SU-DHL-6 (cell line): ENCODE results near the gene IGLL5.

Source experiments
- H2AFZ ChIP-seq: fragments of 200-600 bp; sonication (generic); 2 replicates; pipeline ENCODE4 v1.6.1; 2014; ENCODE audit warnings: low read depth, mild to moderate bottlenecking, moderate library complexity, mixed read lengths, antibody characterized with exemption, low read length; ENCODE audit not compliant: severe bottlenecking
- H3F3A ChIP-seq: fragments of 200-600 bp; shearing (Covaris generic); 2 replicates; pipeline ENCODE4 v1.6.0; 2016; ENCODE audit warnings: antibody characterized with exemption, mild to moderate bottlenecking; ENCODE audit not compliant: insufficient read depth
- H3K27ac ChIP-seq: fragments of 200-600 bp; sonication (generic); 2 replicates; pipeline ENCODE4 v1.5.1; 2016; ENCODE audit warnings: low read depth, mild to moderate bottlenecking, low read length, moderate library complexity, mixed read lengths
- H3K27me3 ChIP-seq: fragments of 200-600 bp; sonication (generic), shearing (Covaris generic); 2 replicates; pipeline ENCODE4 v1.6.0; 2014; ENCODE audit warnings: mild to moderate bottlenecking, low read length
- H3K36me3 ChIP-seq: fragments of 200-600 bp; sonication (generic); 2 replicates; pipeline ENCODE4 v1.6.1; 2014; ENCODE audit warnings: mild to moderate bottlenecking, low read length, mixed read lengths
- H3K4me2 ChIP-seq: fragments of 300-600, 200-600 bp; shearing (Covaris generic), sonication (generic); 2 replicates; pipeline ENCODE4 v1.6.0; 2014; ENCODE audit warnings: low read length, low read depth, mild to moderate bottlenecking; ENCODE audit not compliant: poor library complexity, severe bottlenecking
- H3K4me3 ChIP-seq: fragments of 200-600 bp; sonication (generic); 2 replicates; pipeline ENCODE4 v1.5.1; 2014; ENCODE audit warnings: antibody characterized with exemption, low read length, mild to moderate bottlenecking, mixed read lengths; ENCODE audit not compliant: insufficient read depth, poor library complexity, severe bottlenecking
- H3K79me2 ChIP-seq: fragments of 200-600 bp; sonication (generic); 2 replicates; pipeline ENCODE4 v1.6.1; 2014; ENCODE audit warnings: mild to moderate bottlenecking, low read length, moderate library complexity; ENCODE audit not compliant: insufficient read depth
- H3K9ac ChIP-seq: fragments of 200-600 bp; sonication (generic); 2 replicates; pipeline ENCODE4 v1.7.0; 2014; ENCODE audit warnings: mild to moderate bottlenecking, low read length
- H3K9me2 ChIP-seq: fragments of 200-600 bp; sonication (generic); replicated peaks from 2 replicates; pipeline ENCODE4 v1.6.1; 2014; ENCODE audit warnings: low read length; ENCODE audit not compliant: insufficient read depth
- H3K9me3 ChIP-seq: fragments of 200-600 bp; sonication (generic); 2 replicates; pipeline ENCODE4 v1.6.1; 2014; ENCODE audit warnings: low read length, mixed read lengths; ENCODE audit not compliant: insufficient read depth
- H4K20me1 ChIP-seq: fragments of 200-600 bp; sonication (generic); 2 replicates; pipeline ENCODE4 v1.6.1; 2014; ENCODE audit warnings: low read depth, mild to moderate bottlenecking, antibody characterized with exemption, low read length, moderate library complexity, mixed read lengths
- EZH2phosphoT487 ChIP-seq: fragments of 200-600 bp; sonication (generic), shearing (Covaris generic); conservative IDR thresholded peaks from 2 replicates; pipeline ENCODE4 v1.6.1; 2018; ENCODE audit warnings: mild to moderate bottlenecking, antibody characterized with exemption, low read length, moderate library complexity, mixed read lengths
- TF ChIP-seq, protein P1 (sequence below): fragments of 200-600 bp; sonication (generic); IDR thresholded peaks from one replicate; pipeline ENCODE4 v1.5.1; 2017; ENCODE audit warnings: antibody characterized with exemption, mild to moderate bottlenecking, low read length, moderate library complexity; ENCODE audit not compliant: insufficient read depth, poor library complexity, severe bottlenecking

Gene IGLL5

DNA sequence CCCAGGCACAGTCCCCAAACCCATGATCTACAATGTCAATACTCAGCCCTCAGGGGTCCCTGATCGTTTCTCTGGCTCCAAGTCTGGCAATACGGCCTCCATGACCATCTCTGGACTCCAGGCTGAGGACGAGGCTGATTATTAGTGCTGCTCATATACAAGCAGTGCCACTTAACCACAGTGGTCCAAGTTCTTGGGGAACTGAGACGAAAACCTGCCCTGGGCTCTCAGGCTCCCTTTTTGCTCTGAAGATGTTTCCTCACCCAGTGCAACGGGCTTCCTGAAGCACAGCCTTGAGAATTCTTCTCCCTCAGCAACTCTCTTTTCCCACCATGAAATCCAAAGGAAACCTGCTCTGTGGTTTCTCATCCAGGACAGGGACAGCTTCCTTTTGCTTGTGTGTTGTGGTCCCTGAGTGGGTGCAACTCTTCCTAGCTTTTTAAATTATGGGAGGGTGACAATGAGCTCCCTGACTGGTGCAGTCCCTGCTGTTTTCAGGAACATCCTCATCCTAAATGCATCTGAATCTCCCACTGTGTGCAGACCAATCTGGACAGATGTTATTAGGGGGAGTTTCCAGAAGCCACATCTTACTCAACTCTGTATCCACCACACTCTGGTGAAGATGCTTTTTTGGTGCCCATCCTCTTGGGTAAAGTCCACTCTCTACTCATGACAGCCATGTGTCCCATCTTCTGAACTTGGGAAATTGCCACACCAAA is 30.6 kb upstream of the IGLL5 start:
- peak overlapping the region; percentile 96 for H3K27ac ChIP-seq
- no peak overlapping the region for H3K4me3 ChIP-seq
- no peaks in the 10 kb centered on the region for H3K36me3 ChIP-seq
- peak overlapping the region; percentile 57 for H3K9ac ChIP-seq
- TF ChIP-seq, protein P1, sequence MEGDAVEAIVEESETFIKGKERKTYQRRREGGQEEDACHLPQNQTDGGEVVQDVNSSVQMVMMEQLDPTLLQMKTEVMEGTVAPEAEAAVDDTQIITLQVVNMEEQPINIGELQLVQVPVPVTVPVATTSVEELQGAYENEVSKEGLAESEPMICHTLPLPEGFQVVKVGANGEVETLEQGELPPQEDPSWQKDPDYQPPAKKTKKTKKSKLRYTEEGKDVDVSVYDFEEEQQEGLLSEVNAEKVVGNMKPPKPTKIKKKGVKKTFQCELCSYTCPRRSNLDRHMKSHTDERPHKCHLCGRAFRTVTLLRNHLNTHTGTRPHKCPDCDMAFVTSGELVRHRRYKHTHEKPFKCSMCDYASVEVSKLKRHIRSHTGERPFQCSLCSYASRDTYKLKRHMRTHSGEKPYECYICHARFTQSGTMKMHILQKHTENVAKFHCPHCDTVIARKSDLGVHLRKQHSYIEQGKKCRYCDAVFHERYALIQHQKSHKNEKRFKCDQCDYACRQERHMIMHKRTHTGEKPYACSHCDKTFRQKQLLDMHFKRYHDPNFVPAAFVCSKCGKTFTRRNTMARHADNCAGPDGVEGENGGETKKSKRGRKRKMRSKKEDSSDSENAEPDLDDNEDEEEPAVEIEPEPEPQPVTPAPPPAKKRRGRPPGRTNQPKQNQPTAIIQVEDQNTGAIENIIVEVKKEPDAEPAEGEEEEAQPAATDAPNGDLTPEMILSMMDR: no peak
- TF ChIP-seq EZH2phosphoT487: no peak
- no peaks in the 10 kb centered on the region for H4K20me1 ChIP-seq
- H3K9me3 ChIP-seq: no peaks in the 10 kb centered on the region
- H3F3A ChIP-seq: peaks cover 42% of the 10 kb centered on the region
- no peaks in the 10 kb centered on the region for H3K79me2 ChIP-seq
- H3K9me2 ChIP-seq: no peaks in the 10 kb centered on the region
- no peak overlapping the region for H2AFZ ChIP-seq
- H3K4me2 ChIP-seq: peak overlapping the region; percentile 55
- no peaks in the 10 kb centered on the region for H3K27me3 ChIP-seq

DNA sequence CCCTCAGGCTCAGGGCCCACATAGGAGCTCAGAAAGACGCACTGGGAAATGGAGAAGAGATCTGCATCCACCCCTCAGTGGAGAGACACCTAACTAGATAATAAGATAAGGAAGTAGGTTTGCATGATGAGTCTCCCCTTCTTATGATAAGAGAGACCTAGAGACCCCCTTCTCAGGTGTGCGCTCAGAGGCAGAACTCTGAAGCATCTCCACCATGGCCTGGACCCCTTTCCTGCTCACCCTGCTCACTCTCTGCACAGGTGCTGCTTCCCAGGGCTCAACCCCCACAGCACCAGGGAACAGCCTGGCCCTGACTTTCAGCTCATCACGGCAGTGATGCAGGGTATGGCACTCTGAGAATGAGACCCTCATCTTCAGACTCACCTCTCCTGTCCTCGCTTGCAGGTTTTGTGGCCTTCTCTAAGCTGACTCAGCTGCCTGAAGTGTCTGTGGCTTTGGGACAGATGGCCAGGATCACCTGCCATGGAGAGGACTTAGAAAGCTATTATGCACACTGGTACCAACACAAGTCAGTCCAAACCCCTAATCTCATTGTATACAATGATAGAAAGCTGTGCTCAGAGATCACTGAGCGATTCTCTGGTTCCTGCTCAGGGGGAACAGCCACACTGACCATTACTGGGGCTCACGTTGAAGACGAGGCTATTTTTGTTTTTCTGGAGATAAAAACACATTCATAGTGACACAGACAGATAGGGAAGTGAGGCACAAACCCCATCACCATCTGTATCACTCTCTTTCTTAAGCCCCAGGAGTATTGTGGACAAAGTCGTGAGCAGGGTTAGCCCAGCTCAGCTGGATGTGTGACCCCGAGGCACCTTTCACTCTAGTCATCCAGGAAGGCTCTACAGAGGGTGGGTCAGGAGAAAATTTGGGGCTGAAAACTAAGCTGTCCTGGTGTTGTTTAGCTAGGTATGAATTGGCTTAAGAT is 29.7 kb upstream of the IGLL5 start:
- H3K9me3 ChIP-seq: no peaks in the 10 kb centered on the region
- peak overlapping the region; percentile 96 for H3K27ac ChIP-seq
- H3K9me2 ChIP-seq: no peaks in the 10 kb centered on the region
- H3K4me3 ChIP-seq: no peak overlapping the region
- no peaks in the 10 kb centered on the region for H3K27me3 ChIP-seq
- no peaks in the 10 kb centered on the region for H3K79me2 ChIP-seq
- no peak overlapping the region for H2AFZ ChIP-seq
- peaks cover 50% of the 10 kb centered on the region for H3F3A ChIP-seq
- TF ChIP-seq, protein P1: no peak
- TF ChIP-seq EZH2phosphoT487: no peak
- H3K36me3 ChIP-seq: no peaks in the 10 kb centered on the region
- H3K9ac ChIP-seq: peak overlapping the region; percentile 57
- peak overlapping the region; percentile 55 for H3K4me2 ChIP-seq
- no peaks in the 10 kb centered on the region for H4K20me1 ChIP-seq

DNA sequence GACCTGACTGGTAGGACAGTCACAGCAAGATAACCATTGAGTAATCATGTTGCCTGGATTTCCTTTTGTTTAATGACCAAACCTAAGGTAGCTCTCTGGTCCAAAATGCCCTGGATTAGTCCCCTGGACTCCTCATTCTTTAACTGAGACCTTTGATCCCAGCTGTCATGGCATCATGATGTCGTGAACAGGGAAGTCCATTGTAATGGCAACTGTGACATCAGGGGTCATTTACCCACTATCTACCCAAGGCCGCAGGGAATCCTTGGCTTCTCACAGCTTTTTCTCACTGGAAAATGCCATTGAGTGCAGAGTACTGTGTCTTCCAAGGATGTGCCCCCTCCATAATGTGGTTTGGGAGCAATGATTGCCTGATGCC is 29.1 kb upstream of the IGLL5 start:
- Histone ChIP-seq H3F3A (peaks cover 57% of the 10 kb centered on the region), H2AFZ (no peak overlapping the region), H3K4me3 (no peak overlapping the region), H3K27me3 (no peaks in the 10 kb centered on the region), H3K9me3 (no peaks in the 10 kb centered on the region), H3K9me2 (no peaks in the 10 kb centered on the region), H3K27ac (peak overlapping the region; percentile 96), H3K79me2 (no peaks in the 10 kb centered on the region), H3K36me3 (no peaks in the 10 kb centered on the region), H4K20me1 (no peaks in the 10 kb centered on the region), H3K4me2 (peak overlapping the region; percentile 55), H3K9ac (peak overlapping the region; percentile 57)
- no peak for TF ChIP-seq EZH2phosphoT487
- TF ChIP-seq, protein P1: no peak
